Dendritic cell treated with granulocyte-macrophage colony-stimulating factor and Interleukin-4, amounts not matched to agents 40 ng/mL and 50 ng/mL, for 4 days (primary cell): ENCODE data around the gene SLC35F4.

ENCODE experiments used
- H3K27ac Mint-ChIP-seq: one replicate; pipeline ENCODE4 v1.8.0; 2022; ENCODE audit warnings: mild to moderate bottlenecking, mixed read lengths
- H3K27me3 Mint-ChIP-seq: one replicate; pipeline ENCODE4 v1.8.0; 2022; ENCODE audit warnings: mild to moderate bottlenecking, mixed read lengths
- H3K36me3 Mint-ChIP-seq: one replicate; pipeline ENCODE4 v1.8.0; 2022; ENCODE audit warnings: low read depth, mixed read lengths
- H3K4me1 Mint-ChIP-seq: one replicate; pipeline ENCODE4 v1.8.0; 2022; ENCODE audit warnings: low read depth, mixed read lengths
- H3K4me3 Mint-ChIP-seq: one replicate; pipeline ENCODE4 v1.8.0; 2022; ENCODE audit warnings: mild to moderate bottlenecking, moderate library complexity, mixed read lengths
- H3K9me3 Mint-ChIP-seq: one replicate; pipeline ENCODE4 v1.8.0; 2022; ENCODE audit warnings: mixed read lengths
- intact Hi-C: fragments of 100-400 bp; cut with micrococcal nuclease; formaldehyde crosslinking; loops from one replicate; pipeline ENCODE4 v1.15.0; 2022

SLC35F4 gene

DNA sequence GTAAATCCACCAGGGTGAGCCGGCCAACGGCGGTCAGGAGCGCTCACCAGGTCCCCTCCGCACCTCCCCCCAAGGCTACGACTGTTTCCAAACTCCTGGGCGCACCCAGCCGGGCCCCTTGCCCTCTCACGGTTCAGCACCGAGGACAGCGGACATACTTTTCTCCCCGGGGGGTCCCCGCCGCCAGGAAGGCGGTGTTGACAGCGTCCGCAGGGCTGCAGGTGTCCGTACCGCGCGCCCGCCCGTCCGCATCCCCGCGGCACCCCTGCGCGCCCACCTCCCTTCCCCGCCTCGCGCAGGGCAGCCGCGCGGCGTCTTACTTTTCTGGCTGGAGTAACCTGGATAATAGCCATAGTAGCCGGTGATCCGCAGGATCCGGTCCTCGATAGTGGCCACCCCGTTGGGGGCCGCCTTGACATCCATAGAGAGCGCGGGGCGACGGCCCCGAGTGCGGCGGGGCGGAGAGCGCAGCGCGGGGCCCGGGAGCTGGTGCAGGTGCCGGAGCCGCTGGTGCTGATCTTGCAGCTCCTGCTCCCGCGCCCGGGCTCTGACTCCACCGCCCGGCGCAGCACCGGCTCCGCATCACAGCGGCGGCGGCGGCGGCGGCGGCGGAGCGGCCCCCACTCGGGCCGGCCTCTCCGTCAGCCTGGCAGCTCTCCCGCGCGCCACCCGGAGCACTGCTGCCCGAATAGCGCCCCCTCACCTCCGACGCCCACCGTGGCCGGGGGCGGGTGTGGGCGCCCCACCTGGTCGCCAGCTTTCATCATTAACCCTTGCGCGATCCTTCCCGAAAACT lies at the start of gene SLC35F4:
Gene SLC35F4 (minus strand): TSS at position 690 of the 796 bp plus-strand sequence.
- no peaks in the 10 kb centered on the region for H3K9me3 Mint-ChIP-seq
- H3K36me3 Mint-ChIP-seq = no peaks in the 10 kb centered on the region
- H3K4me1 Mint-ChIP-seq = no peaks in the 10 kb centered on the region
- H3K4me3 Mint-ChIP-seq = no peak within 1 kb of the TSS
- intact Hi-C loops = no loop called here
- no peak within 1 kb of the TSS for H3K27ac Mint-ChIP-seq
- H3K27me3 Mint-ChIP-seq = peaks cover 34% of the 10 kb centered on the region

GRCh38 chr14:57909626-57910025 lies 43.7 kb upstream of the SLC35F4 start:
- Mint-ChIP-seq H3K27me3 (no peaks in the 10 kb centered on the region), H3K4me3 (no peak overlapping the region), H3K4me1 (no peaks in the 10 kb centered on the region), H3K27ac (no peak overlapping the region), H3K9me3 (no peaks in the 10 kb centered on the region), H3K36me3 (no peaks in the 10 kb centered on the region)
- intact Hi-C loops = no loop called here

- Mint-ChIP-seq H3K4me1 (no peaks in the 10 kb centered on the region), H3K4me3 (no peak overlapping the region), H3K36me3 (no peaks in the 10 kb centered on the region), H3K27ac (no peak overlapping the region), H3K9me3 (no peaks in the 10 kb centered on the region), H3K27me3 (no peaks in the 10 kb centered on the region)
- intact Hi-C loops = no loop called here
These were observed 38.1 kb upstream of the SLC35F4 start for GRCh38 chr14:57903954-57904353.

- Mint-ChIP-seq H3K4me1 (no peaks in the 10 kb centered on the region), H3K27me3 (no peaks in the 10 kb centered on the region)
These were observed 33.1 kb upstream of the SLC35F4 start for GRCh38 chr14:57898837-57899572.

DNA sequence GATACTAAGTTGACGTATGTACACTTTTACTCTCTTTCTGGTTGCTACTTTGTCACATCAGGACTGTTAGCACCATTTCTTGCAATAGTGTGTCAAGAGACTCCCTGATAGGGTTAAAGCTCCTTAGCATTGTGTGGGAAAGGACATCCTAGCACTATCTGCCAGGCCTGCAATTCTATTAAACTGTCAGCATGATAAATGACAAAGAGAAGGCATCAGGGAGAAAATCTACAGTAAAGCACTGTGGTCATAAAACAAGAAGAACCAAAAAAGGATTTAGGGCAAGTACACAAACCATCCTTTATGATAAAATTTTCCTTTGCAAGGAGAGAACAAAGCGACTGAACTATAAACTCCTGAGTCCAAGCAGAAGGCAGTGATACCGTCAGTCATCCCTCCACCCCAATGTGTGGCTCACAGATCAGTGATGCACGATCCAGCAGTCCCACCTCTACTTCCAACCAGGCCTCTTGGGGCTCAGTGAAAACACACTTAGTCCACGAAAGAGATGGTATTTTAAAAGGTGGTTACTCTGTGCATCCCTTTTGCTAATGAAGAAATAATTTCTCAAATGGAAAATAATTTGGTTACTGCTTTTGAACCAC lies 31.4 kb upstream of the SLC35F4 start:
- Mint-ChIP-seq H3K36me3 (no peaks in the 10 kb centered on the region), H3K27ac (no peak overlapping the region), H3K27me3 (no peaks in the 10 kb centered on the region), H3K9me3 (no peaks in the 10 kb centered on the region), H3K4me3 (no peak overlapping the region), H3K4me1 (no peaks in the 10 kb centered on the region)
- intact Hi-C loops = no loop called here

More at GRCh38 chr14:57898837-57899572, 33.1 kb upstream of the SLC35F4 start:
- H3K36me3 Mint-ChIP-seq = no peaks in the 10 kb centered on the region
- intact Hi-C loops = no loop called here
- no peak overlapping the region for H3K4me3 Mint-ChIP-seq
- no peaks in the 10 kb centered on the region for H3K9me3 Mint-ChIP-seq
- H3K27ac Mint-ChIP-seq = no peak overlapping the region

DNA sequence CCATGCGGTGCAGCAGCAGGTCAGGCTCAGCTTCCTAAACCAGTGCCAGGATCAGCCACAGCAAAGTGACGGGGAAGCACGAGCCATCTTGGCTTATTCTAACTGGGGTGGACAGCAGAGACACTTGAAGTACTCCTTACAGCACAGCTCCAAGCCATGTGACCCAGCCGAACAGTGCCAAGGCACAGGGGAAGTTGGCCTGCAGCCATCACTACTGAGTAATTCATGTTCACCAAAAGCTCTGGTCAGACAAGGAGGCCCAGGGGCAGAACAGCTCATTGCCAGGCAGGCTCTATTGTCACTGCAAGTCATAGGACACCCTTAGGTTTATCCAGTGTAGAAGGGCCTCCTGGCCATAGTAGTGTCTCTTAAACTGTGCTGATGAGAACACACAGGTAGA lies 23.4 kb upstream of the SLC35F4 start:
- H3K27me3 Mint-ChIP-seq = no peaks in the 10 kb centered on the region
- H3K4me1 Mint-ChIP-seq = no peaks in the 10 kb centered on the region
- no peaks in the 10 kb centered on the region for H3K9me3 Mint-ChIP-seq
- H3K27ac Mint-ChIP-seq = no peak overlapping the region
- intact Hi-C loops = no loop called here
- no peaks in the 10 kb centered on the region for H3K36me3 Mint-ChIP-seq
- H3K4me3 Mint-ChIP-seq = no peak overlapping the region

GRCh38 chr14:57884175-57884574 lies 18.3 kb upstream of the SLC35F4 start:
- Mint-ChIP-seq H3K27ac (no peak overlapping the region), H3K9me3 (peaks cover 11% of the 10 kb centered on the region), H3K36me3 (no peaks in the 10 kb centered on the region), H3K4me1 (no peaks in the 10 kb centered on the region), H3K4me3 (no peak overlapping the region), H3K27me3 (no peaks in the 10 kb centered on the region)
- intact Hi-C loops = no loop called here

DNA sequence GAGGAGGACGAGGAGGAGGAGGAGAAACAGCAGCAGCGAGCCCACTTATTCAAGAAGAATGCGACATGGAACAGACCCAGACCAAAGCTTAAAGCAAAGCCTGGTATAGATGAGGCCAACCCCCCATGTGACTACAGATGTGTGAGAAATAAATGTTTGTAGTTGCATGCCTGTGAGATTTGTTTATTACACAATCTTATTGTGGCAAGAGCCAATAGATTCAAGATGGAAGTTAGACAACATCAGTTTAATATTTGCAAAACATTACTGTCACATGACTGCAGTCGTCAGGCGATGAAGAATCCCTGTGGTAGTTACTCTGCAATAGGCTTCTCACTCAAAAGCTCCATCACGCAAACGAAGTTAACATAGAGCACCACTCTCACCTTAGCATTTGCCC lies 17.2 kb upstream of the SLC35F4 start:
- Mint-ChIP-seq H3K9me3 (peaks cover 22% of the 10 kb centered on the region), H3K27me3 (no peaks in the 10 kb centered on the region), H3K4me3 (no peak overlapping the region), H3K4me1 (no peaks in the 10 kb centered on the region), H3K36me3 (no peaks in the 10 kb centered on the region), H3K27ac (no peak overlapping the region)
- intact Hi-C loops = no loop called here

- no peaks in the 10 kb centered on the region for H3K27me3 Mint-ChIP-seq
- H3K4me1 Mint-ChIP-seq = no peaks in the 10 kb centered on the region
- H3K9me3 Mint-ChIP-seq = peaks cover 26% of the 10 kb centered on the region
- intact Hi-C loops = no loop called here
- no peak overlapping the region for H3K4me3 Mint-ChIP-seq
- H3K27ac Mint-ChIP-seq = no peak overlapping the region
- H3K36me3 Mint-ChIP-seq = no peaks in the 10 kb centered on the region
These were observed 13.6 kb upstream of the SLC35F4 start for GRCh38 chr14:57879516-57879915.

DNA sequence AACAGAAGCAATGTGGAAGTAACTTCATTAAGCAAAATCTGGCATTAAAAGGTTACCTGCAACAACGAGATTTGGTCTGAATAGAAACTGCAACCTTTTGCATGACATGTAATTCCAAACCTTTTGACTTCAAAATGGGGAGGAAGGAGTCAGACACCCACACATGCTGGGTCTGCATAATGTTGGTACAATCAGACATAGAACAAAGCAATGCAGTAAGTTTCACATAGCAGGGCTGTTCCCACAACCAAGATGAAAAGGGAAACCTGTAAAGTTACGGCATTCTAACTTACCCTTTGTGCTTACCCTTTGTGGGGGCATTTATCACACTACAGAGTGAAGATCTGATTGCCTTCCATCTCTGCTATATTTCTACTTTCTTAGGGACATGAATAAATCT lies 10.1 kb upstream of the SLC35F4 start:
- H3K27me3 Mint-ChIP-seq = no peaks in the 10 kb centered on the region
- H3K4me3 Mint-ChIP-seq = no peak overlapping the region
- no peak overlapping the region for H3K27ac Mint-ChIP-seq
- intact Hi-C loops = no loop called here
- H3K36me3 Mint-ChIP-seq = no peaks in the 10 kb centered on the region
- no peaks in the 10 kb centered on the region for H3K4me1 Mint-ChIP-seq
- H3K9me3 Mint-ChIP-seq = peaks cover 26% of the 10 kb centered on the region

DNA sequence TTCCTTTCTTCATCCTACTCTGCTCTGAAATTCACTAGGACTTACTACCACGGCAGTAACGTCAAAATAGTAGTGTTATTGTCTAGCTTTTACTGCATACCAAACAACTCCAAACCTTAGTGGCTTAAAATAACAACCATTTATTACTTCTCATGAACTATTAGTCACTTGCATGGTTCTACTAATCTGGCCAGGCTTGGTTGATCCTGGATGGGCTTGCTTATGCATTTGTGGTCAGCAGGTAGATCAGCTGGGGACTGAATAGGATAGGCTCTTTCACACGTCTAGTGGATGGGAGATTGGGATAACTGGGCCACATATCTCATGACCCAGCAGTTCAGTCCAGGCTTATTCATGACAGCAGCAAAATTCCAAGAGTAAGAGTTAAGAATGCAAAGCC lies 9.4 kb upstream of the SLC35F4 start:
- Mint-ChIP-seq H3K27me3 (no peaks in the 10 kb centered on the region), H3K36me3 (no peaks in the 10 kb centered on the region), H3K27ac (no peak overlapping the region), H3K4me3 (no peak overlapping the region), H3K4me1 (no peaks in the 10 kb centered on the region), H3K9me3 (peaks cover 26% of the 10 kb centered on the region)
- intact Hi-C loops = no loop called here

- H3K27me3 Mint-ChIP-seq = peaks cover 10% of the 10 kb centered on the region
These were observed 5.7 kb upstream of the SLC35F4 start for GRCh38 chr14:57871459-57872080.

DNA sequence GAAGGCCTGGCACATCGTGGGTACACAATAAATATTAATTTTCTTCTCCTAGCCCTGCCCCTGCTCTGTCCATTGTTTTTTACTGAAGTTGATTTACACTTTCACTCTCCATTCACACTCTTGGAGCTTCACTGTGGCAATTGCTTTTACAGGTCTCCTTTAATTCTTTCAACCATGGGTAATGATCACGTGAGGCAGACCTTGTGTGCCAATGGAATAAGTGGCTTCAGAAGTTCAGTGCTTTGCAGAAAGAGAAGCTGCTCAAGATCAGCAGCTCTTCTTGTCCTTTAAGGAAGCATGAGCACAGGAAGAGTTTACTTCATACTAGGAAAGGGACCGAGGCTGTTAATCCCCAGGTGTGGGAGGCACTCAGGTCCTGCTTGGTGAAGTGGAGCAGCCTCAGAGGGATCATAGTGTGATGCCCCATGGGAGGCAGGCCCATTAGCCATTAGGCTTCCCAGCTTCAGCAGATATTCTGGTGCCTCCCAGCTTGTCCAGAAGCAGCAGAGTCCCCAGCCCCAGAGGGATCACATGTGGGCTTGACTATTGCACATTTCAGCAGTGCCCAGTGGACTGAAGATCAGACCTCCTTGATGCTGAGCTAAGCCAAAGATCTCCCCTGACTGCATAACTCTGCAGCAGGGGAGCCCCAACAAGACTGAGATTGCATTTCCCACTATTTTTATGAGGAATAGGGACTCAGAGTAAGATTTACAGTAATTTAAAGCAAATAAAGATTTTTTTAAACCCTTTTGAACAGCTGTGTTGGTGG lies 5.0 kb upstream of the SLC35F4 start:
- Mint-ChIP-seq H3K4me1 (no peaks in the 10 kb centered on the region), H3K27me3 (peaks cover 17% of the 10 kb centered on the region), H3K9me3 (no peaks in the 10 kb centered on the region), H3K27ac (no peak overlapping the region), H3K36me3 (no peaks in the 10 kb centered on the region), H3K4me3 (no peak overlapping the region)
- intact Hi-C loops = no loop called here

More at GRCh38 chr14:57871459-57872080, 5.7 kb upstream of the SLC35F4 start:
- H3K4me1 Mint-ChIP-seq = no peaks in the 10 kb centered on the region
- no peak overlapping the region for H3K27ac Mint-ChIP-seq
- no peak overlapping the region for H3K4me3 Mint-ChIP-seq
- no peaks in the 10 kb centered on the region for H3K9me3 Mint-ChIP-seq
- no peaks in the 10 kb centered on the region for H3K36me3 Mint-ChIP-seq
- intact Hi-C loops = no loop called here
